ENCODE measurements around the gene SNAP47. TPM values are rescaled to one million over a fixed set of nuclear protein-coding genes. Genes with fewer than 3 reads are reported as not detected.

Gene SNAP47
- total and polyA plus RNA-seq, 9 of the 15 experiments (the other 6 are each of a cell fraction or from before 2014, with no cell fraction given), result 2.5 to 41.3 (median 32.6) TPM

GRCh38 chr1:227790868-227791267, 55.6 kb downstream of the SNAP47 start (continued):
- TF ChIP-seq FOXP4 (CRISPR knock-in tag; IDR thresholded peaks at IDR 0.05; ENCODE audit: borderline replicate concordance), result no peak
- TF ChIP-seq RNF2 (IDR thresholded peaks at IDR 0.05), result no peak
- no peak for TF ChIP-seq BRCA1 (IDR thresholded peaks at IDR 0.05)
- TF ChIP-seq BRCA1 (CRISPR knock-in tag; IDR thresholded peaks at IDR 0.05), result no peak
- TF ChIP-seq TCF15 (CRISPR knock-in tag; IDR thresholded peaks at IDR 0.05), result no peak
- no peak for TF ChIP-seq SIN3A (IDR thresholded peaks at IDR 0.05; ENCODE audit: borderline replicate concordance in 2 of 2, control insufficient read depth in 1 of 2, low read depth in 2 of 2, low read length in 2 of 2)
- no peak for TF ChIP-seq ZBTB34 (CRISPR knock-in tag; IDR thresholded peaks at IDR 0.05)
